VCaP (cell line): Measurements from ENCODE around the gene SNRPE.

Experiments used
- H3K27ac ChIP-seq: fragments of 450-650 bp; 2 replicates; pipeline ENCODE4 v1.5.1; 2017
- TF ChIP-seq, protein P1 (sequence below): fragments of 450-650 bp; conservative IDR thresholded peaks from 2 replicates; pipeline ENCODE4 v1.5.1; 2017; ENCODE audit warnings: mild to moderate bottlenecking, moderate library complexity

The SNRPE gene

DNA sequence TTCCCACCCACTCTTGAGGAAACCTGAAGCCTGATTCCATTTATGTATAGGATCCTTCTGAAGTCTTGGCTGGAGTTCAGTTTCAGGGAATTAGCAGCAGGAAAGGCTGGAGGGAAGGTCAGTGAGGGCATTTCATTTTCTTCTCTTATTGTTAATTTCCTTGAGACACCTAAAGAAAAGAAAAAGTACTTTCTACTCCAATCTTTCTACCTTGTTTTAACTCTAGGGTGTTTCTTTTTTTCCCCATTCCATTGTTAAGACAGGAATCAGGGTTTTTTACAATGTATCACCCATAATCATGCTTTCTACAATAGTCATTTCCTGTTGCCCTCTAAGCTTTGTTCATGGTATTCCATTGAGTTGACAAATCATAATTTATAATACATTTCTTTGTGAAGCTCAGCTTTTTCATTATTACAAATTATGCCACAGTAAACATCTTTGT is 27.4 kb downstream of the SNRPE start:
- no peak overlapping the region for H3K27ac ChIP-seq
- TF ChIP-seq, protein P1, sequence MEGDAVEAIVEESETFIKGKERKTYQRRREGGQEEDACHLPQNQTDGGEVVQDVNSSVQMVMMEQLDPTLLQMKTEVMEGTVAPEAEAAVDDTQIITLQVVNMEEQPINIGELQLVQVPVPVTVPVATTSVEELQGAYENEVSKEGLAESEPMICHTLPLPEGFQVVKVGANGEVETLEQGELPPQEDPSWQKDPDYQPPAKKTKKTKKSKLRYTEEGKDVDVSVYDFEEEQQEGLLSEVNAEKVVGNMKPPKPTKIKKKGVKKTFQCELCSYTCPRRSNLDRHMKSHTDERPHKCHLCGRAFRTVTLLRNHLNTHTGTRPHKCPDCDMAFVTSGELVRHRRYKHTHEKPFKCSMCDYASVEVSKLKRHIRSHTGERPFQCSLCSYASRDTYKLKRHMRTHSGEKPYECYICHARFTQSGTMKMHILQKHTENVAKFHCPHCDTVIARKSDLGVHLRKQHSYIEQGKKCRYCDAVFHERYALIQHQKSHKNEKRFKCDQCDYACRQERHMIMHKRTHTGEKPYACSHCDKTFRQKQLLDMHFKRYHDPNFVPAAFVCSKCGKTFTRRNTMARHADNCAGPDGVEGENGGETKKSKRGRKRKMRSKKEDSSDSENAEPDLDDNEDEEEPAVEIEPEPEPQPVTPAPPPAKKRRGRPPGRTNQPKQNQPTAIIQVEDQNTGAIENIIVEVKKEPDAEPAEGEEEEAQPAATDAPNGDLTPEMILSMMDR: no peak

DNA sequence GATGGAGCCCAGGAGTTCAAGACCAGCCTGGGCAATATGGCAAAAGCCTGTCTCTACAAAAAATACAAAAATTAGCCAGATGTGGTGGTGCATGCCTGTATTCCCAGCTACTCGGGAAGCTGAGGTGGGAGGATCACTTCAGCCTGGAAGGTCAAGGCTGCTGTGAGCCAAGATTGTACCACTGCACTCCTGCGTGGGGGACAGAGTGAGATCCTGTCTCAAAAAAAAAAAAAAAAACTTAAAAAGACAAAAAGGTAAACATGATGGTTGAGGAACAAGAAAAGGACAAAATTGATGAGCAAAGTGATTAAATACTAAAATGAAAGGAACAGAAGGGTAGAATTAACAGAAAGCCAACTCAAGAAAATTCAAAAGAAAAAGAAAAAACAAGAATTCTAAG is 30.6 kb downstream of the SNRPE start:
- TF ChIP-seq, protein P1: no peak
- H3K27ac ChIP-seq: no peak overlapping the region

DNA sequence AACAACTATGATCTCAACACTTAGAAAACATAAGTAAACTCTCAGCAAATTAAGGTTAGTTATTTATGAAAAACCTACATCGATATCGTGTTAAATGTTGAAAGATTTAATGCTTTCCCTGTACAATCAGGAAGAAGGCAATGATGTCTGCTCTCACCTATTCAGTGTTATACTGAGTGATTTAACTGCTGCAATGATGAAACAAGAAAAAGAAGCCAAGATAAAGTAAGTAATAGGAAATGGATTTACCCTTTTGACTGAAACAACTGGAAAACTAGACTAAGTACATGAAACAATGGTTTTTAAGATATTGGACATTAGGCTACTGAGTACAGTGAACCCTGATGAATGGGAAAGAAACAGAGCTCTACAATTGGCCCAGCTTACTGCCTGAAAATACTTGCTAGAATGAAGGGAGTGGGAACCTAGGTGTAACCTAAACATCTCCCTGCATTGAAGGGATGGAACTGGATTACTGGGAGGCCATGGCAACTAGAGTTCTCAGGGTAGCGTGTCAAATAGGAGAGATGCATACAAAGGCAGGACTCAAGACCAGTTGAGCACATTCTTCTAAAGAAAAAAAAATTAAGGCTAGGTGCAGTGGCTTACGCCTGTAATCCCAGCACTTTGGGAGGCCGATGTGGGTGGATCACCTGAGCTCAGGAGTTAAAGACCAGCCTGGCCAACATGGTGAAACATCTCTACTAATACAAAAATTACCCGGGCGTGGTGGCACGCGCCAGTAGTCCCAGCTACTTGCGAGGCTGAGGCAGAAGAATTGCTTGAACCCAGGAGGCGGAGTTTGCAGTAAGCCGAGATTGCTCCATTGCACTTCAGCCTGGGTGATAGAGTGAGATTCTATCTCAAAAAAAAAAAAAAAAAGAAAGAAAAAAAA is 37.3 kb downstream of the SNRPE start:
- TF ChIP-seq, protein P1: no peak
- peak overlapping the region; percentile 84 for H3K27ac ChIP-seq

DNA sequence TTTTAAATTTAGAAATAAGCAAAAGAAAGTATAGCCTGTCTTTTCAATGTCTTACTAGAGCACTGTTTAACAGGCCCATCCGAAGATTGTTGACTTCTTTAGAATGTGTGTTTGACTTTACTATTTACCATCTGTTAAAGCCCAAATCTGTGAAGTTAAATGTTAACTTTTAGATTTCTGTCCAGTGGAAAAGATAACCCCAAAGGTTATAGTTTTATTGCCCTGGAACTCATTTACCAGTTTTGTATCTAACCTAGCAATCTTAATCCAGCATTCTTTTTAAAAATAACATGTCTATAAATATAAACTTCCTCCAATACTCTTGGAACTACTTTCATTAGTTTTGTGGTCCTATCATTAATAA is 37.9 kb downstream of the SNRPE start:
- TF ChIP-seq, protein P1: no peak
- H3K27ac ChIP-seq: peak overlapping the region; percentile 84

DNA sequence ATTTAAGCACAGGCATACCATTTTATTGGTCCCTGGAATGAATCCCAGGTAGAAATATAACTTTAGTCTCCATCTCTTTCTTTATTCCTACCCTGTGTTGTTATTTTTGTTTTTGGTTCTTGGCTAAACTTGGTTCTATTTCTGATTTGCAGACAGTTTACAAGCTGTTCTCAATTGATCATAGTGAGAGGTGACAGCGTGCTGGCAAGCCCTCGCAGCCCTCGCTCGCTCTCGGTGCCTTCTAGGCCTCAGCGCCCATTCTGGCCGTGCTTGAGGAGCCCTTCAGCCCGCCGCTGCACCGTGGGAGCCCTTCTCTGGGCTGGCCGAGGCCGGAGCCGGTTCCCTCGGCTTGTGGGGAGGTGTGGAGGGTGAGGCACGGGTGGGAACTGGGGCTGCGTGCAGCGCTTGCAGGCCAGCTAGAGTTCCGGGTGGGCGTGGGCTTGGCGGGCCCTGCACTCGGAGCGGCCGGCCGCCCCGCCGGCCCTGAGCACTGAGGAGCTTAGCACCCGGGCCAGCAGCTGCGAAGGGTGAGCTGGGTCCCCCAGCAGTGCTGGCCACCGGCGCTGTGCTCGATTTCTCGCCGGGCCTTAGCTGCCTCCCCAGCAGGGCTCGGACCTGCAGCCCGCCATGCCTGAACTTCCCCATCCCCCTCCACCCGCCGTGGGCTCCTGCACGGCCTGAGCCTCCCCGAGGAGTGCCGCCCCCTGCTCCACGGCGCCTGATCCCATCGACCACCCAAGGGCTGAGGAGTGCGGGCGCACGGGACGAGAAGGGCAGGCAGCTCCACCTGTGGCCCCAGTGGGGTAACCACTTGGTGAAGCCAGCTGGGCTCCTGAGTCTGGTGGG is 38.7 kb downstream of the SNRPE start:
- H3K27ac ChIP-seq: peak overlapping the region; percentile 84
- TF ChIP-seq, protein P1: no peak

DNA sequence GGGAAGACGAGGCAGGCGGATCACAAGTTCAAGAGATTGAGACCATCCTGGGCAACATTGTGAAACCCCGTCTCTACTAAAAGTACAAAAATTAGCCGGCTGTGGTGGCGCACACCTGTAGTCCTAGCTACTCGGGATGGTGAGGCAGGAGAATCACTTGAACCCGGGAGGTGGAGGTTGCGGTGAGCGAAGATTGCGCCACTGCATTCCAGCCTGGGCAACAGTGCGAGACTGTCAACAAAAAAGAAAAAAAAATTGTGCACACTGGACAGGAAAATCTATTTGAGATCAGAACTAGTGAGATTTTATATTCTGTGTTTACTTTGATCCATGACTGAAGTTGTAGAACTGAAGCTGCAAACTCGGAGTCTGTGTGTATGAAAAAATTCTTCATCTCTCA is 40.2 kb downstream of the SNRPE start:
- TF ChIP-seq, protein P1: no peak
- H3K27ac ChIP-seq: peak overlapping the region; percentile 84; the same call in 1 of the 2 replicates

DNA sequence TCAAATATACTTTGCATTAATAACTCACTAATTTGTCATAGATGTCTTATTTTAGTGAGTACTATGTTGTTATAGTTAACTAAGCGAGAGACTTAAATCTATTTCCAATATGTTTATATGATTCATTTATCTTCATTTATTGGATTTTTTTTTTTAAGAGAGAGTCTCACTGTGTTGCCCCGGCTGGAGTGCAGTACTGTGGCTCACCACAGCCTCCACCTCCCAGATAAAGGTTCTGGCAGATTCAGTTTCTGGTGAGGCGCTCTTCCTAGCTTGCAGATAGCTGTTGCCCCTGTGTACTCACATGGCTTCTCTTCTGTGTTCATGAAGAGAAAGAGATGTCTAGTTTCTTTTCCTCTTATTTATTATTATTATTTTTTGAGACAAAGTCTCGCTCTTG is 43.9 kb downstream of the SNRPE start:
- no peak overlapping the region for H3K27ac ChIP-seq
- TF ChIP-seq, protein P1: no peak
